Upper lobe of left lung (tissue), 4 donors: ENCODE results near the gene NPDC1.

Experiments
- CTCF ChIP-seq, 6 experiments: fragments of 450-650 bp in 4 of 6; fragments of 200-600 bp in 2 of 6; sonication (generic) in 2 of 6; IDR thresholded peaks; one replicate each; pipeline ENCODE4 v1.5.1; 2016 to 2019; ENCODE audit warnings: antibody characterized with exemption in 6 of 6
- EP300 ChIP-seq, 4 donors: sonication (generic); formaldehyde crosslinking; IDR thresholded peaks; one replicate each; pipeline ENCODE4 v1.5.1; 2017; ENCODE audit warnings: antibody characterized with exemption in 4 of 4, control low read depth in 2 of 4
- POLR2A ChIP-seq, 4 donors: fragments of 450-650 bp; IDR thresholded peaks; one replicate each; pipeline ENCODE4 v1.5.1; 2016 to 2017; ENCODE audit warnings: antibody characterized with exemption in 4 of 4, mild to moderate bottlenecking in 2 of 4
- POLR2AphosphoS5 ChIP-seq, 2 donors: sonication (generic); formaldehyde crosslinking; IDR thresholded peaks; one replicate each; pipeline ENCODE4 v1.5.1; 2017; ENCODE audit warnings: antibody characterized with exemption in 2 of 2

DNA sequence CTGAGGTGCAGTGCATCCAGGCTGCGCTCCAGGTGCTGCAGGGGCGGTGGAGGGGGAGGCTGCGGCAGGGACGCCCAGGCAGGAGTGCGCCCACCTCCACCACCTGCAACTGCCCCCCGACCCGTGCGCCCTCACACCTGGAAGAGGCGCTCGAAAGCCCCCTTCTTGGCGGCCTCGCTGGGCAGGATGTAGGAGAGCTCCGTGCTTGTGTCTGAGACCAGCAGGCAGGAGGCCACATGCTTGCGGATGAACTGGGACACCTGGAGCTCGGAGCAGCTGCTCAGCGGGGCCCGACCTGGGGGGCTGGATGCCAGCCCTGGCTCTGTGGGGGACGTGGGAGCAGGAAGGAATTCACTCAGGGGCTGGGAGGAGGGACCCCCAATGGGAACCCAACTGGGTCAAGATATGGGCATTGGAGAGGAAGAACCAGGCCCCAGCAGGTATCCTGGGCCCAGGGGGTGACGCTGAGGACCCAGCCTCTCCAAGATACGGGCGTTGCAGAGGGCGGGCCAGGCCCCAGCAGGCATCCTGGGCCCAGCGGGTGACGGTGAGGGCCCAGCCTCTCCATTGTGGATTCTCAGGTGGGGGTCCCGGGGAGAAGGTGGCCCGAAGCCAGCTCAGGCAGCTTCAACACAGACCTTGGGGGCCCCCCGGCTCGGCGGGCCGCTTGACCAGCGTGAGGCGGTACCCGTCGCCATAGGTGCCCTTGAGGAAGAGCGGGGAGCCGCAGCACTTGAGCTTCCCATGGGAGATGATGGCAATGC lies 31.0 kb downstream of the NPDC1 start:
- TF ChIP-seq POLR2A (IDR thresholded peaks at IDR 0.05), result no peak
- no peak for TF ChIP-seq POLR2AphosphoS5 (IDR thresholded peaks at IDR 0.05)
- no peak for TF ChIP-seq CTCF (IDR thresholded peaks at IDR 0.05)
- no peak for TF ChIP-seq EP300 (IDR thresholded peaks at IDR 0.05)
